GM21423 (cell line): ENCODE results near the gene ZNF609.
"Not testable (repeated sequence)": the region's sequence is repeated elsewhere in the genome, so short reads cannot be mapped to it uniquely, and the experiment has no call there.

Experiments used
- ATAC-seq: cut with Tn5 transposase; IDR thresholded peaks from one replicate; pipeline ENCODE4 v1.9.1; 2021; ENCODE audit warnings: mild to moderate bottlenecking, moderate library complexity; ENCODE audit not compliant: unreplicated experiment

The ZNF609 gene

DNA sequence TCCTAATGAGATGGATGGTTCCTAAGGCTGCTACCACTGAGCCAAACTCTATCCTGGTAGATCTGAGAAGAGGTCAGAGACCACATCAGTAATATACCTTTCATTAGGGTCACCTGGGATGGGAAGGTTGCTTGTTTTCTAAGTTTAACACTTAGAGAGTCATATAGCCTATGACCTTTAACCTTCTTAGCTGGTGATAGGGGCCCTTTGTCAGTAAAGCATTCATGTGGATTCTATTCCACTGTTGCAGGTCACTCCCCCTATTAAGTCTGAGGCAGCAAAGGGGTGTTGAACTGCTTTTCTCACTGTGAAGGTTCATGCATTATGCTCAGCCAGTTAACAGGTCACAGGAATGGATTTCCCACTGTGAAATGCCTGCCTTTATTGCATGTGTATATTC, 6.1 kb upstream of the ZNF609 start:
- no peak for ATAC-seq

DNA sequence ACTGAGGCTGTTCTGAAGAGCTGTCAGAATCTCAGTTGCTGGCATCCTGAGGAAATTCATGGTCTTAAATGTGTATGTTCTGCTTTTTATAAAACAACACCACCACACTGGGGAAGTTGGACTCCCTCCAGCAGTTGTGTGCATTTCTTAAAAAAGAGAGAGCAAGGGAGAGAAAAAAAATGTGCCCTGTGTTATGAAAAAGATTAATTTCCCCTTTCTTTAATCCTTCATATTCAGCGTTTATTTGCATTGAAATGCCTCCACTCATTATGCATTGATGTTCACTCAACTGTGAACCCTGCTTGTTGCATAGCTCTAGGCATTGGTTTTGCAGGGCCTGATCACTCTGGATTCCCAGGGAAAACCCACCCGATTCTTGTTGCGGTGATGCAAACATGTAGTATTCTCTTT, 4.4 kb upstream of the ZNF609 start:
- ATAC-seq: no peak

DNA sequence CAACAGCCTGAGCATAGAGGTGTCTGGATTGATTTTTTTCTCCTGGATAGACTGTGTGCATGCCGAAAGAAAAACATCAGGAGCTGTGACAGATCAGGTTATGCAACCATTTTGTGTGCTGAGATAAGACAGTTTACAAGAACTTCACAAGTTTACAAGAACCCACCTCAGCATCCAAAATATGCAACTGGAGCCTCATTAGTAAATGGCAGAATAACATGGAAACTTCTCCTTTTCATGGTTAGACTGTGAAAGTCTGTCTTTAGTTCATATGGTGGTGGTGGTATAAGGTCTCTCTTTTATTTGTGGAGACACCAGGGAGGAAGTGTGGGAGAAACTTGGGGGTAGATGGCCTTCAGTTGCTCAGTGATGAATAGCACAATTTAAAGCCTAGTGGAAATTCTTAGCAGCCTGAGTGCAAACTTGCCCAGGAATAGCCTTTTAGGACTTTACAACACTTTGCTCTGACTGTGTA, 3.7 kb upstream of the ZNF609 start:
- no peak for ATAC-seq

DNA sequence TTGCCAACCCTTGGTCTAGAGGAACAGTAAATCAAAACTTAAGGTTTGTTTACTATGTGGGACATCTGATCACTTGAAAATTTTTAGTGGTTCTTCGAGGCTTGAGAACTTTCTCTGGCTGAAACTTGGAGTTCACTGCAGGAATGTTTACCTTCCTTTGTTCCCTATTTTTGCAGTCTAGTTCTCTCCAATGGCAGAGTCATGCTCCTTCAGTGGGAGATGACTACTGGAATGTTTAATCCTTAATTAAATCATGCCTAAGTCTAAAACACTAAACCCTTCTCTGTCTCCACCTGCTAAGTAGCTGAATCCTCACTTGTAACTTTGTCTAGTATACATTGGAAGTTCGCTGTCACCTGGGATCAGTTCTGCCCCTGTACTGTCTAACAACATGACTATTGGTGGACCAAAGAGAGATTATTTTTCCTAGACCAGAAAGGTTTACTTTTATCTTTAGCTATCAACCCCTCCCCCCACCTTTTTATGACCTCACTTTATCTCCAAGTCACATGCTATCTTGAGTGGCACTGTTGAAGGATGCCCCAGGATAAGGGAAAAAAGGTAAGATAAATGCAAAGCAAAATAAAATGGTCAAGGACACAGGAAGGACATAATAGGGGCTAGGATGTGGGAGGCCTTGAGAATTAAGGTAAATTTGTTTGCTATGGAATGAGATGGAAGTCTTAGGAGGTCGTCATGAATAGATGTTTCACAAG, 1.2 kb upstream of the ZNF609 start:
- no peak for ATAC-seq

DNA sequence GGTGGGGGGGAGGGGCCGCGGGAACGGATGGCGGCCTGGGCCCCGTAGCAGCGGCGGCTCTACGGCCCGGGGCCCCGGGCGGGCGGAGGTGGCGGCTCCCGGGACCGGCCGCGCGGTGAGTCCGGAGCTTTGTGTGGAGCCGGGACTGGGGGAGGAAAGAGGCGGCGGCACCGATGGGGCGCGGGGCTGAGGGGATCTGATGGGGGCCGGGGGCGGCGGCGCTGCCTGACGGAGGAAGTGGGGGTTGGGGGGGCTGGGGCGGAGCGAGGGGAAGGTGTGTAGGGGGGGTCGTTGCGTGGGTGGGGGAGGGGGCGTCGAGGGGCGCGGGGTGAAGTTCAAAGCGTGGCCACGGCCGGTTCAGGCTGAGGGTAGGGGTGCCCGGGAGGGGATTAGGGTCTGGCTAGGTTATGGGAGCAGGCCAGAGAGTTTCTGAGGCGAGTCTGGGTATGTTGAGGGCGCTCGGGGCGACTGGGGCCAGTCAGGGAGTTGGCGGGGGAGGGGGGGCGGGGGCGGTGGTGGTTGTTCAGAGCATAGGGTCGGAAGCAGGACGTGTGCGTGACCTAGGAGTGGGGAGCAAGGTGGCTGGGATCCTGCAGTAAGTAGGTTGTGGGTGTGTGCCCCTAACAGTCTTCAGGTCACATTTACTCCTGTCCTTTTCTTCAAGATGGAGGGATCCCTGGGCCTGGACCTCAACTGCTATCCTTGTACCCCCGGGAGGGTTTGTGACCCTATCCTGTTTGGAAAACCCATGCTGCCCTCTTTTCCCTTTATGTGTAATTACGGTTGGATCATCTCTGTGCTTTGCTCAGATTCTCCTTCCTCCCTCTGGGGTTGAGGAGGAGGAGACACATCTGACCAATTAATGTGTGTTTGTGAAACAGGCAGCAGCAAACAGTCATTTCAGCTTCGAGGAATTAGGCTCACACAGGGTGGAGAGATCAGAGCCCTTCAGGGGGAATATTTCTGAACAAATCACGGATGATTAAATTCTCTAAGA, 644 bp downstream of the ZNF609 start:
- ATAC-seq: no peak

DNA sequence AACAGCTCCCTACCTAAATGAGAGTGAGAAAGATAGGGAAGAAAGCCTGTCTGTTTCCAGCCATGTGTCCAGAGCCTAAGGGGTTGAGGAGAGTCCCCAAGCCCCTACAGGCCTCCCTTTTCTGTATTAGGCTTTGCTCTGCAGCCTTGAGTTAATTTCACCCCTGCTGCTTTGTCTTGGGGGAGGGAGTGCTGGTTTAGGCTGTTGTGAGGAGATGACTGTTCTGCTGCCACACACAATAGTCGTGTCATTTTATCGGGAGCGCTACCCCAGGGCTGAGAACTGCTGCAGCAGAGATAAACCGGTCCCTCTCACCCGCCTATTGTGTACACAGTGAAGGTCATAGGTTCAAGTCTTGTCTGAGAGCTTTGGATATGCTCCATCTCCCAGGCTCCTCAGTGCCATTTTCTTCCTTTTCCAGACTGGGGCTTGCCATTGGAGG, 1.4 kb downstream of the ZNF609 start:
- ATAC-seq: no peak

DNA sequence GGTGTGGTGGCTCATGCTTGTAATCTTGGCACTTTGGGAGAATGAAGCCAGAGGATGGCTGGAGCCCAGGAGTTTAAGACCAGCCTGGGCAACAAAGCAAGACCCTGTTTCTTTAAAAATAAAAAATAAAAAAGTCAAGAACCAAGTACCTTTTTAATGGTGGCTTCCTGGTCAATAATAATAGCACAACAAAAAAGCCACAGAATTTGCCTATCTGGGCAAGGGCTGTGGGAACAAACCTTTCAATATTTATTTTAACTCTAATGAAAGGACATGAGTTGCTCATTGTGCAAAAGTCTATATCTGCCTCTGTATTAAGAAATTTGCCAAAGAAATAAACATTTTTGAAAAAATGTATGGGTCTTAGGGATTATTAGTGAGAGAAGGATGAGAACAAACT, 2.1 kb downstream of the ZNF609 start:
- ATAC-seq: no peak

DNA sequence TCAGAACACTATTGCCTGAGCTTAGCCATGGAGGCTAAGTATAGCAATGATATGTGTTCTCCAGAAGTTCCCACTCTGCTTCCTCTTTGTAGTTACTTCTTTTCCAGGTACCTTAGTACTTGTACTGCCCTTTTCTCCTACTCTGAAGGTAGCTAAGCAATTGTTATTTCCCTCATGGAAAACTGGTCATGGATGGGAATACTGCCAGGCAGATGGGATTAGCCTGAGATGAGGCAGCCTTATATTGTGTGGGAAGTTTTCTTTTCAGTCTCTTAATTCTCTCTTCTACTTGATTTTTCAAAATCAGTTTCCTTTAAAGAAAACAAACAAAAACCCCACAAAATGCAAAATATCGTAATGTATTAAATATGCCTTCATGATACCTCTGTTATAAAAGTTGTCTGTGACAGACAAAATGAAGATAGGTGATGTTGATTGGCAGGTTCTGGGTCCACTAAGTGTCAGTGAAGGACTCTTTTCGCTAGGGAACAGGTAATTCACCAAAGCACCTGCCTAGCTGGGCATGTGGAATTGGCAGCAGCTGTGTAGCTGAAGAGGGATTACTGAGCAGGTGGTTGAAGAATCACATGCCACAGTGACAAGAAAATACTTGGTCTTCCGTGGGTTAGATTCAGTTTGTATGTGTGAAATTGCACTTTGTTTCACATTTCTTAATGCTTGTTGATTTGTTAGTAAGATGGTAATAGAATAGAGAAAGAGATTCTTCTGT, 4.1 kb downstream of the ZNF609 start:
- ATAC-seq: no peak

DNA sequence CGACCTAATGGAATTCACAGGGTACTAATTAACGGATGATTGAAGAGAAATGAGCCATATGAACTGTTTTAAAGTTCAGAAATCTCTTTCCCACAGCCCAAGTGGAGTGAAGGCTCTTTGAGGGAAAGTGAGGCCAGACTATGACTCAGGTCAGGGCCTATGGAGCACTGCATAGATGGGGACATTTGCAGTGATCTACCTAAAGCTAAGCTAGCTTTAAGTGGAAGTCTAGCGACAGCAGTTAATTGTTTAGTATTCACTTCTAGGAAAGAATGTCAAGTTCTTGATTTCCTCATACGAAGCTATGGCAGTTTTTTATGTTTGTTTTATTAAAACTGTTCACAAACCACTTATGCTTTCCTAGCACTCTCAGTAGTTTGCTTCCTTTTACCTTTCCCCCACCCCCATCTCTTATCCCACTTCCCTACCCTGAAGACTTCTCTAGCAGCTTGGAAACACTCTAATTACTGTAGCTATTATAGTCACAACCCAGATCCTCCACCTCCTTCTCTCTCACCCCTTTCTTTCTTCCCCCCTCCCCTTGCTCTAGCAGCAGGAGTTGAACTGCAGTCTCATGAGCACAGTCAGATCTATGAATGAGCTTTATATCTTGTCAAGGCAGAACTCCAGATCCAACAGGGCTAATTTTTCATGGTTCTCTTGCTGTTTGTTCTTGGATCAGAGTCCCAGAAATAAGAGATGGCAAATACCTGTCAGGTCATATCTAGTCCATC, 6.2 kb downstream of the ZNF609 start:
- no peak for ATAC-seq

DNA sequence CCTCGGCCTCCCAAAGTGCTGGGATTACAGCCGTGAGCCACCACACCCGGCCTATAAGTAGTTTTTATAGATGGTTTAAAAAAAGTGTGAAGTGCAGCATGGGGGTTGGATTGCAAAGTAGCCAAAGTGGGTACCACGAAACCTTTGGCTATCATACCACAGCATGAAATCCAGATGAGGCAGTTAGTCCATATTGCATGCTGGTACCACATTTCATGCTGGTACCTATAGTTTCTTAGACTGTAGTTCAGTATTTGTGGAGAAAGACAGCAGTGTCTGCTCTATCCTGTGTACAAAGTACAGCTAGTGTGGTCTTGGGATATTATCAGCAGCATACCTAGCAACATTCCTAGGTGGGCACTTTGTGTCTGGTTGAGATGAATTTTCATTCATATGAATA, 11.8 kb downstream of the ZNF609 start:
- no peak for ATAC-seq

DNA sequence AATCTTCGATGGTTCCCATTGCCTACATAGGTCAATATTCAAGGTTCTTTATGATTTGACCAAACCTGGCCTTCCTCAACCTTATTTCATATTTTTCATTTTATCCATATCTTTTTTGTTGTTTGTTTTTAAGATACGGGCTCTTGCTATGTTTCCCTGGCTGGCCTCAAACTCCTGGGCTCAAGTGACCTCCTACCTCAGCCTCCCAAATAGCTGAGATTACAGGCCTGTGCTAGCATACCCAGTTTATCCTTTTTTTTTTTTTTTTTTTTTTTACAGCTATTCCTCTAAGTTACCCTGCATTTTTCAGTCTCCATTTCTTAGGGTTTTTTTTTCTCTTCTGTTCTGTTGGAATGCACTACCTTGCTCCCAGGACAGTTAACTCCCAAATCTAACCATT, 14.5 kb downstream of the ZNF609 start:
- ATAC-seq: no peak

DNA sequence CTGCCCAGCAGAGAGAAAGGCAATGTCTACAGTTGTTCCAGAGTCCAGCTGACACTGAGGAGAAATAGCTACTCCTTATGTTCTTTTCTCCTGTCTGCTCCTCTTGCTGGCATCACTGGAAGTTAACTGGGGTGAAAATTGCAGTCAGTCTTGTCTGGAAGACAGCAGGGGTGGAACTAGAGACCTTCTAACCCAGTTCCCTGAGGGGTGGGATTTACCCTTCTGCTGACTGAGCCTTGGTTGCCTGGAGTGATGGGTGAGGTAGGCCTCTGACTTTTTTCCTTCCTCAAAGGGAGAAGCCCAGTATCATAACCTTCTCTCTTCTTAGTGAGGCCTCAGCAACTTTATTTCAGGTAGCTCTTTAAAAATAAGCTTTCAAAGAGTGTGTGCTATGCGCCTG, 16.2 kb downstream of the ZNF609 start:
- ATAC-seq: no peak

DNA sequence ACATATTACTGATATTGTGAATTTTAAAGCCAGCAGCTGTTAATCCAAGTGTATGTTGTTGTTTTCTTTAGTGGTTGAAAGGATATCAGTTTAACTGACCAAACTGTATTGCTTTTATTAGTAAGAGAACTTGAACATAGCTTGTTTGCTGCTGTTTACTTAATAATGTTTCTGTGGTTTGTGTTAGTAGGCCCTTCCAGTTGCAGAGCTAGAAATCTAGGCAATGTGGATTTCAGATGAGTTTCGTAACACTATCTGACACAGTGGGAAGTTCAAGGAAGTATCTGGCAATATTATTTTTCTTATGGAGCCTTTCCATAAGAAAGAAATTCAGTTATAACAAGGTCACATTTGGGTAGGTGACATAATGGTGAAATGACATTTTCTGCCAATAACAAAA, 18.5 kb downstream of the ZNF609 start:
- ATAC-seq: no peak

DNA sequence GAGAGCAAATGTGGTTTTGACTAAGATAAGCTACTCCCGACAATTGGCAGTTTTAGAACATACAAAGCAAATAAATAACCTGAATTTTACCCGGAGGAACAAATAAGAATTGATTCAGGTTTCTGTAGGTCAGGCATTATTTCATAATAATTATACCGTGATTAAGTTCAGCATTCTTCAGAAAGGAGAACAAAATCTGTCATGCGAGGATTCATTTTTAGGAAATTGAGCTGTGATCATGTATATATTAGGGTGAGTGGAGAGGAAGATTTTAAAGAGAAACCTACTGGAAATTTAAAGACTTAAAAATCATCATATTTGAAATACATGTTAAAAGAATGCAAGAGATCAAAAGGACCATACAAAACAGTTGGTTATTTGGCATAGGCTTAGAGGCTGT, 20.5 kb downstream of the ZNF609 start:
- no peak for ATAC-seq

DNA sequence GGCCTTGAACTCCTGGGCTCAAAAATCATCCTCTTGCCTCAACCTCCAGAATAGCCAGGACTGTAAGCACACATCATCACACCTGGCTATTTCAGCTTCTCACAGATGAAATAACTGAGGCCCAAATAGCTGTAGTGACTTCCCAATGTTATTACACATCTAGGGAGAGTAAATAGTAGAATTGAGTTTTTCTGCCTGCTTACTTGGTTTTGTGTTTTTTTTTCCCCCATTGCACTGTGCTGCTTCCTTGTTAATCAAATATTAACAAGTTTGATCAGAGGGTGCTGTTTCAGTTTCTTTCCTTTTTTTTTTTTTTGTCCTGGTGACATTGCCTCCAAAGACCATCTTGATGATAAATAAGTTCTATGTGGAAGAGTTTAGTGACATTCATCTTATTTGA, 23.4 kb downstream of the ZNF609 start:
- ATAC-seq: no peak

DNA sequence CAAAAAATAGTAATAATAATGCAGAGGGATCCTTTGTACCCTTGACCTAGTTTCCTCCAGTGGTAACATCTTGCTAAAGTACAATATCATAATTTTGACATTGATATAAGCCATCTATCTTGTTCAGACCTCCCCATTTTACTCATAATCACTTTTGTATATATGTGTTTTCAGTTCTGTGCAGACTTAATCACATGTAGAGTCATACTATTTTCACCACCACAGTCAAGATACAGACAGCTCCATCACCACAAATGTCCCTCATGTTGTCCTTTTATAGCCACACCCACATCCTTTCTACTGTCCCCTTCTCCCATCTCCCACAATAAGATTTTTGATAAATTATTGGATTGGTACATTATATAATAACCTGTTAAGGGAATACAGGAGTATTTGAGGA, 25.4 kb downstream of the ZNF609 start:
- no peak for ATAC-seq

DNA sequence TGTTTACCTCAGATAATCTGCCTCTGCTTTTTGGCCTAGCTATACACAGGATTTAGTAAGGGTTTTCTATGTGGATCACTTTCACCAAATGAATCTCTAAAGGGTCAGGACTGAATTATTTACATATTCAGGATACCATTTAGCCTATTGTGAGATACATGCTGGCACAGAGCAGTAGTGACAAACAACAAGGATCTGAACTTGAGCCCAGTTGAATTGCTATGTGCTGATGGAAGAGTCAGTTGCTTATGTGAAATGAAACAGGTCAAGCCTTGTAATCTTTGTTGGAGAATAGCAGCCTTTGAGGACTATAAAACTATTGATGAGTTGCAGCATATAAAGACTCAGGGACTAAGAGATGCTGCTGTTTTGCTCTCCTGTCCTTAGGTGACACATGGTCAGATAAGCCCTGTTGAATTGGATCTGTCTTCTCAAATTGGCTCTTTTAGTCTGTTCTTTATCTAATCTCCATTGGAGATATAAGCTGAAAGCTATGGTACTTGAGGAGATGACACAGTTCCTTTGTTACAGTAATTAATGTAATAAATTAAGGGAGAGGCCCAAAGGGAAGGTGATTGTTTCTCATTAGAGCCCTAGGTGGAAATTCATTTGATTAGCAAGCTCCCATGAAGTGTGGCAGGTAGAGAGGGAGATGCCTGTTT, 30.4 kb downstream of the ZNF609 start:
- no peak for ATAC-seq

DNA sequence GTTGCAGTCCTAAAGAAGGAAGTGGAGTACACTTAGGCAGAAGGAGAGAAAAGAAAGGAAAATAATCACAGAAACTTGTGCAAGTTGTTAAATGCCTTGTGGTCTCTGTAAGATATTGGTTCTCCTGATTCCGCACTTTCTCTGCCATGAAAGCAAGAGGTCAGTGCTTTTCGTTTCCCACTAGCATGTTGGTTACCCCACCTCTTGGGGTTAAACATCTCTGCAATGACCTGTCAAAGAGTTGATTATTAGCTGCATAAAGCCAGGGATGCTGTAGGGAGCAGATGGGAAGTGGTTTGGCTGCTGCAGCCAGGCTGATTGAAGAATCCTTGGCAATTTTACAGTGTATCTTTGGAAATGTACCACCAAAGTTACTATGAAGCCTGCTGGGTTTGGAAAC, 33.3 kb downstream of the ZNF609 start:
- ATAC-seq: no peak

DNA sequence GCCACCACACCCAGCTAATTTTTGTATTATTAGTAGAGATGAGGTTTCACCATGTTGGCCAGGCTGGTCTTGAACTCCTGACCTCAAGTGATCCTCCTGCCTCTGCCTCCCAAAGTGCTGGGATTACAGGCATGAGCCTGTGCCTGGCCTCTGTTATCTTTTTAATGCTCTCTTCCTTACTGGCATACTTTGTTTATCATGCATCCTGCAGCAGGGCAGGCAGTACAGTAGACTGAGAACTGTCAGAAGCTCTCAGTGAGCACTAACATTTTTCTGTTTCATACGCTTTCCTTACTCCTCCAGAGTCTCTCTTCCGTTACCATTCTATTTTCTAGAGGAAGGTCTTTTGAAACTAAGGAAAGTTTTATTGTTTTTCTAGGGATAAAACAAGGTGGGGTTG, 35.6 kb downstream of the ZNF609 start:
- ATAC-seq: not testable (repeated sequence)
